B cell (primary cell): ENCODE measurements around the gene SHISAL2A. TPM values are rescaled to one million over a fixed set of nuclear protein-coding genes. Genes with fewer than 3 reads are reported as not detected.

Source experiments
- ATAC-seq: fragments of 200-7000 bp; cut with Tn5 transposase; one replicate; pipeline ENCODE4 v1.10.0; 2021; ENCODE audit warnings: low read depth, mild to moderate bottlenecking, moderate number of reproducible peaks, moderate library complexity
- CTCF ChIA-PET: fragments of 350-600 bp; sonication (Branson Sonifier 250); formaldehyde crosslinking; loops from one replicate; lab custom pipeline; 2021; ENCODE audit warnings: antibody characterized with exemption, inconsistent platforms; lab: Charles Lee
- POLR2A ChIA-PET: fragments of 350-600 bp; sonication (Branson Sonifier 250); formaldehyde crosslinking; loops from one replicate; lab custom pipeline; 2021; ENCODE audit warnings: antibody characterized with exemption; lab: Charles Lee
- DNase-seq: peaks from one replicate; pipeline ENCODE4 v3.0.0; 2013
- H2AFZ ChIP-seq: 2 replicates; pipeline ENCODE4 v1.6.1; 2012; ENCODE audit warnings: mild to moderate bottlenecking, low read depth, low read length; ENCODE audit not compliant: insufficient read depth, poor library complexity, severe bottlenecking
- H3K27ac ChIP-seq, 2 donors: 1 replicate in 1 of 2; 2 replicates in 1 of 2; pipeline ENCODE4 v1.5.1; 2012 to 2013; ENCODE audit warnings: low read length in 2 of 2, mild to moderate bottlenecking in 2 of 2, moderate library complexity in 1 of 2
- H3K27me3 ChIP-seq, 4 experiments: fragments of 200-600 bp in 1 of 4; sonication (generic) in 1 of 4; replicated peaks in 1 of 4; 1 replicate in 2 of 4; 2 replicates in 2 of 4; pipeline versions ENCODE4 v1.6.1 to v1.7.0; 2013 to 2016; ENCODE audit warnings: low read length in 3 of 4, mild to moderate bottlenecking in 2 of 4, mixed read lengths in 1 of 4, moderate library complexity in 1 of 4; ENCODE audit not compliant: insufficient read depth in 4 of 4, control insufficient read depth in 3 of 4; ENCODE audit errors: control extremely low read depth in 1 of 4
- H3K36me3 ChIP-seq, 2 experiments: replicated peaks in 1 of 2; 1 replicate in 1 of 2; 2 replicates in 1 of 2; pipeline versions ENCODE4 v1.6.1 to v1.7.1; 2013; ENCODE audit warnings: low read length in 1 of 2; ENCODE audit not compliant: insufficient read depth in 2 of 2, control insufficient read depth in 1 of 2; ENCODE audit errors: control extremely low read depth in 1 of 2, extremely low read depth in 1 of 2
- H3K4me1 ChIP-seq, 2 donors: fragments of 200-600 bp in 1 of 2; sonication (generic) in 1 of 2; 1 replicate in 1 of 2; 2 replicates in 1 of 2; pipeline versions ENCODE4 v1.5.1 to v1.6.1; 2013 to 2017; ENCODE audit warnings: low read length in 2 of 2; ENCODE audit not compliant: control insufficient read depth in 2 of 2, insufficient read depth in 2 of 2
- H3K4me2 ChIP-seq: replicated peaks from 2 replicates; pipeline ENCODE3; 2012; ENCODE audit warnings: mild to moderate bottlenecking, low read depth, low read length; ENCODE audit not compliant: poor library complexity, severe bottlenecking
- H3K4me3 ChIP-seq, 5 experiments: fragments of 200-600 bp in 1 of 5; sonication (generic) in 1 of 5; 1 replicate in 3 of 5; 2 replicates in 2 of 5; pipeline versions ENCODE4 v1.5.1 to v1.7.0; 2011 to 2016; ENCODE audit warnings: low read length in 4 of 5, mild to moderate bottlenecking in 4 of 5, low read depth in 2 of 5, control low read depth in 1 of 5, moderate library complexity in 1 of 5; ENCODE audit not compliant: insufficient read depth in 1 of 5; ENCODE audit errors: control extremely low read depth in 1 of 5, extremely low read depth in 1 of 5
- H3K79me2 ChIP-seq: fragments of 200-600 bp; sonication (generic); one replicate; pipeline ENCODE4 v1.6.0; 2016; ENCODE audit warnings: low read length; ENCODE audit not compliant: control insufficient read depth, insufficient read depth
- H3K9ac ChIP-seq: fragments of 200-600 bp; sonication (generic); 2 replicates; pipeline ENCODE4 v1.6.1; 2017; ENCODE audit warnings: mild to moderate bottlenecking, low read length, moderate library complexity
- H3K9me3 ChIP-seq, 3 donors: one replicate each; pipeline versions ENCODE4 v1.6.1 to v1.7.1; 2013; ENCODE audit warnings: low read length in 2 of 3; ENCODE audit not compliant: control insufficient read depth in 2 of 3, insufficient read depth in 1 of 3; ENCODE audit errors: control extremely low read depth in 1 of 3
- H4K20me1 ChIP-seq: 2 replicates; pipeline ENCODE4 v1.6.0; 2012; ENCODE audit warnings: mild to moderate bottlenecking, low read length; ENCODE audit not compliant: insufficient read depth, control insufficient read depth, poor library complexity, severe bottlenecking
- H3K27ac Mint-ChIP-seq: one replicate; pipeline ENCODE4 v1.8.0; 2021; ENCODE audit warnings: mixed read lengths
- H3K27me3 Mint-ChIP-seq: one replicate; pipeline ENCODE4 v1.8.0; 2021; ENCODE audit warnings: mixed read lengths
- H3K4me1 Mint-ChIP-seq: one replicate; pipeline ENCODE4 v1.8.0; 2021; ENCODE audit warnings: mixed read lengths
- H3K4me3 Mint-ChIP-seq: one replicate; pipeline ENCODE4 v1.8.0; 2021; ENCODE audit warnings: mixed read lengths
- H3K9me3 Mint-ChIP-seq: one replicate; pipeline ENCODE4 v1.8.0; 2022; ENCODE audit warnings: mixed read lengths; ENCODE audit not compliant: insufficient read depth
- CTCF ChIP-seq: fragments of 200-600 bp; IDR thresholded peaks from one replicate; pipeline ENCODE4 v1.8.0; 2022; ENCODE audit warnings: antibody characterized with exemption, mild to moderate bottlenecking
- EZH2 ChIP-seq: IDR thresholded peaks from 2 replicates; pipeline ENCODE4 v1.6.1; 2012; ENCODE audit warnings: borderline replicate concordance, low read depth, mild to moderate bottlenecking, moderate library complexity, low read length; ENCODE audit not compliant: insufficient read depth, poor library complexity, severe bottlenecking
- WGBS: methylation state at CpG from one replicate; pipeline ENCODE4 v1.1.5; 2013; ENCODE audit warnings: missing lambda C conversion rate; ENCODE audit not compliant: insufficient coverage; 5-methylcytosine and 5-hydroxymethylcytosine counted together
- intact Hi-C: fragments of 100-400 bp; cut with micrococcal nuclease; formaldehyde crosslinking; loops from one replicate; pipeline ENCODE4 v1.10.0; 2022
- polyA plus RNA-seq: library from polyadenylated mRNA; depleted of rRNA; stranded (reverse); fragments of >200 nt; gene quantifications from 2 replicates; pipeline ENCODE4 v1.2.3, GENCODE V29; 2012
- total RNA-seq, 2 donors: library from RNA; stranded (reverse); fragments of 120-200 nt in 1 of 2; gene quantifications; 1 replicate in 1 of 2; 2 replicates in 1 of 2; pipeline versions ENCODE4 v1.2.3 to v1.2.4, GENCODE V29; 2013 to 2022

SHISAL2A gene
- total and polyA plus RNA-seq, 2 donors (not counting 1 experiment from before 2014, with no cell fraction given): 63.3 to 91.0 TPM

GRCh38 chr1:52588027-52588426 lies 44.9 kb upstream of the SHISAL2A start:
- no peaks in the 10 kb centered on the region for H4K20me1 ChIP-seq
- no peaks in the 10 kb centered on the region for H3K9me3 ChIP-seq
- H3K4me1 ChIP-seq: peaks cover 18 to 19% of the 10 kb centered on the region in 2 donors
- no peak overlapping the region for H3K27ac ChIP-seq
- H3K4me3 Mint-ChIP-seq: no peak overlapping the region
- H2AFZ ChIP-seq: no peak overlapping the region
- no peaks in the 10 kb centered on the region for H3K9me3 Mint-ChIP-seq
- DNase-seq (no peak), ATAC-seq (no peak)
- CTCF ChIA-PET: interaction anchor here (0.6 kb wide), 1 partner anchor 83 kb away, joined by 3 read pairs; no protein-coding TSS in a partner anchor
- no peak overlapping the region for H3K4me2 ChIP-seq
- H3K79me2 ChIP-seq: peaks cover 4% of the 10 kb centered on the region
- no peak overlapping the region for H3K9ac ChIP-seq
- H3K36me3 ChIP-seq: no peaks in the 10 kb centered on the region
- peaks cover 27% of the 10 kb centered on the region for H3K4me1 Mint-ChIP-seq
- intact Hi-C loops: no loop called here
- no peak overlapping the region for H3K4me3 ChIP-seq
- no peak for TF ChIP-seq CTCF
- TF ChIP-seq EZH2: no peak
- no peak overlapping the region for H3K27ac Mint-ChIP-seq
- POLR2A ChIA-PET: no interaction called here
- no peaks in the 10 kb centered on the region for H3K27me3 Mint-ChIP-seq
- H3K27me3 ChIP-seq: no peaks in the 10 kb centered on the region

GRCh38 chr1:52588535-52588934 lies 44.4 kb upstream of the SHISAL2A start:
- no peaks in the 10 kb centered on the region for H3K27me3 ChIP-seq
- ChIA-PET CTCF (interaction anchor here (0.6 kb wide), 1 partner anchor 83 kb away, joined by 3 read pairs; no protein-coding TSS in a partner anchor), POLR2A (no interaction called here)
- peak overlapping the region in 1 of 2 donors; percentile 7 for H3K27ac ChIP-seq
- Mint-ChIP-seq H3K4me3 (no peak overlapping the region), H3K9me3 (no peaks in the 10 kb centered on the region), H3K4me1 (peaks cover 32% of the 10 kb centered on the region), H3K27ac (peak overlapping the region; percentile 62), H3K27me3 (no peaks in the 10 kb centered on the region)
- H3K4me2 ChIP-seq: no peak overlapping the region
- no peaks in the 10 kb centered on the region for H3K9me3 ChIP-seq
- no peak overlapping the region for H2AFZ ChIP-seq
- no peaks in the 10 kb centered on the region for H3K36me3 ChIP-seq
- H3K4me1 ChIP-seq: peaks cover 20 to 24% of the 10 kb centered on the region in 2 donors
- no peaks in the 10 kb centered on the region for H4K20me1 ChIP-seq
- intact Hi-C loops: no loop called here
- WGBS: 0% methylated on average over 1 of the region's 1 CpG
- DNase-seq: peak; percentile 24
- TF ChIP-seq EZH2 (no peak), CTCF (no peak)
- no peak for ATAC-seq
- no peak overlapping the region for H3K4me3 ChIP-seq
- no peak overlapping the region for H3K9ac ChIP-seq
- peaks cover 3% of the 10 kb centered on the region for H3K79me2 ChIP-seq
